ENCODE results near the gene TPGS1.
"Not testable (repeated sequence)": the region's sequence is repeated elsewhere in the genome, so short reads cannot be mapped to it uniquely, and the experiment has no call there.

The TPGS1 gene

DNA sequence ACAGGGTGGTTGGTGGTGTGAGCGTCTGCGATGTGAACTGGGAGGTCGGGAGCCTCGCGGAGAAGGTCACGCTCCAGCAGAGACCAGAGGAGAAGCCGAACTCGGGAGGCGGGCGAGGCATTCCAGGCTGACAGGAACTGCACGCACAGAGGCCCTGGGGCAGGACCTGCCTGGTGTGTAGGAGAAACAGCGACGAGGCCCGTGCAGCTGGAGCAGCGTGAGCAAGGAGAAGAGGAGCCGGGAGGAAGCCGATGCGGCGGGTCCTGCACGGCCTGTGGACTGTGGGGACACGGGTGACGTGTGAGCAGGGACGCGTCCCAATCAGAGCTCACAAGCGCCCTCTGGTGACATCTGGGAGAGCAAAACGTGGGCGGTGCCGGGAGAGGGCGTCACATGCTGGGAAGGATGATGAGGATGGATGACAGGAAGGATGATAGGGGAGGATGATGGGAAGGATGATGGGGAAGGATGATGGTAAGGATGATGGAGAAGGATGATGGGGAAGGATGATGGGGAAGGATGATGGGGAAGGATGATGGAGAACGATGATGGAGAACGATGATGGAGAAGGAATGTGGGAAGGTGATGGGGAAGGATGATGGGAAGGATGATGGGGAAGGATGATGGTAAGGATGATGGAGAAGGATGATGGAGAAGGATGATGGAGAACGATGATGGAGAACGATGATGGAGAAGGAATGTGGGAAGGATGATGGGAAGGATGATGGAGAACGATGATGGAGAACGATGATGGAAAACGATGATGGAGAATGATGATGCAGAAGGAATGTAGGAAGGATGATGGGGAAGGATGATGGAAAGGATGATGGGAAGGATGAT lies 27.1 kb upstream of the TPGS1 start:
- no peaks in the 10 kb centered on the region for H3K4me1 ChIP-seq (ENCODE audit: control insufficient read depth, low read length)
- H4K20me1 ChIP-seq (ENCODE audit: control insufficient read depth, insufficient read depth, low read depth, low read length), result no peaks in the 10 kb centered on the region
- no peaks in the 10 kb centered on the region for H3K36me3 ChIP-seq (ENCODE audit: control insufficient read depth, low read length)
- no peaks in the 10 kb centered on the region for H3K9me2 ChIP-seq (replicated peaks; ENCODE audit: control insufficient read depth, low read length)
- TF ChIP-seq, protein P1, sequence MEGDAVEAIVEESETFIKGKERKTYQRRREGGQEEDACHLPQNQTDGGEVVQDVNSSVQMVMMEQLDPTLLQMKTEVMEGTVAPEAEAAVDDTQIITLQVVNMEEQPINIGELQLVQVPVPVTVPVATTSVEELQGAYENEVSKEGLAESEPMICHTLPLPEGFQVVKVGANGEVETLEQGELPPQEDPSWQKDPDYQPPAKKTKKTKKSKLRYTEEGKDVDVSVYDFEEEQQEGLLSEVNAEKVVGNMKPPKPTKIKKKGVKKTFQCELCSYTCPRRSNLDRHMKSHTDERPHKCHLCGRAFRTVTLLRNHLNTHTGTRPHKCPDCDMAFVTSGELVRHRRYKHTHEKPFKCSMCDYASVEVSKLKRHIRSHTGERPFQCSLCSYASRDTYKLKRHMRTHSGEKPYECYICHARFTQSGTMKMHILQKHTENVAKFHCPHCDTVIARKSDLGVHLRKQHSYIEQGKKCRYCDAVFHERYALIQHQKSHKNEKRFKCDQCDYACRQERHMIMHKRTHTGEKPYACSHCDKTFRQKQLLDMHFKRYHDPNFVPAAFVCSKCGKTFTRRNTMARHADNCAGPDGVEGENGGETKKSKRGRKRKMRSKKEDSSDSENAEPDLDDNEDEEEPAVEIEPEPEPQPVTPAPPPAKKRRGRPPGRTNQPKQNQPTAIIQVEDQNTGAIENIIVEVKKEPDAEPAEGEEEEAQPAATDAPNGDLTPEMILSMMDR (IDR thresholded peaks at IDR 0.05; ENCODE audit: low read depth, low read length, poor library complexity, severe bottlenecking), result no peak
- no peak for TF ChIP-seq EZH2phosphoT487 (IDR thresholded peaks at IDR 0.05; ENCODE audit: borderline replicate concordance, low read length)
- peaks cover 21% of the 10 kb centered on the region for H3F3A ChIP-seq (ENCODE audit: control insufficient read depth, insufficient read depth)
- H3K9me3 ChIP-seq (ENCODE audit: control insufficient read depth, insufficient read depth, low read length), result peaks cover 30% of the 10 kb centered on the region
- no peak overlapping the region for H3K4me3 ChIP-seq (ENCODE audit: low read length)
- H3K27me3 ChIP-seq (ENCODE audit: control insufficient read depth, low read length), result no peaks in the 10 kb centered on the region
- no peaks in the 10 kb centered on the region for H3K79me2 ChIP-seq (ENCODE audit: control insufficient read depth, low read length)
- H3K27ac ChIP-seq (ENCODE audit: low read depth, low read length), result no peak overlapping the region
- H3K4me2 ChIP-seq (ENCODE audit: low read length), result no peak overlapping the region

DNA sequence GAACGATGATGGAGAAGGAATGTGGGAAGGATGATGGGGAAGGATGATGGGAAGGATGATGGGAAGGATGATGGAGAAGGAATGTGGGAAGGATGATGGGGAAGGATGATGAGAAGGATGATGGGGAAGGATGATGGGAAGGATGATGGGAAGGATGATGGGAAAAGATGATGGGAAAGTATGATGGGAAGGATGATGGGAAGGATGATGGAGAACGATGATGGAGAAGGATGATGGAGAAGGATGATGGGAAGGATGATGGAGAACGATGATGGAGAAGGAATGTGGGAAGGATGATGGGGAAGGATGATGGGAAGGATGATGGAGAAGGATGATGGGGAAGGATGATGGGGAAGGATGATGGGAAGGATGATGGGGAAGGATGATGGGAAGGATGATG lies 26.2 kb upstream of the TPGS1 start:
- H3K27me3 ChIP-seq (ENCODE audit: control insufficient read depth, low read length); H3K9me2 ChIP-seq (replicated peaks; ENCODE audit: control insufficient read depth, low read length): not testable (repeated sequence)

DNA sequence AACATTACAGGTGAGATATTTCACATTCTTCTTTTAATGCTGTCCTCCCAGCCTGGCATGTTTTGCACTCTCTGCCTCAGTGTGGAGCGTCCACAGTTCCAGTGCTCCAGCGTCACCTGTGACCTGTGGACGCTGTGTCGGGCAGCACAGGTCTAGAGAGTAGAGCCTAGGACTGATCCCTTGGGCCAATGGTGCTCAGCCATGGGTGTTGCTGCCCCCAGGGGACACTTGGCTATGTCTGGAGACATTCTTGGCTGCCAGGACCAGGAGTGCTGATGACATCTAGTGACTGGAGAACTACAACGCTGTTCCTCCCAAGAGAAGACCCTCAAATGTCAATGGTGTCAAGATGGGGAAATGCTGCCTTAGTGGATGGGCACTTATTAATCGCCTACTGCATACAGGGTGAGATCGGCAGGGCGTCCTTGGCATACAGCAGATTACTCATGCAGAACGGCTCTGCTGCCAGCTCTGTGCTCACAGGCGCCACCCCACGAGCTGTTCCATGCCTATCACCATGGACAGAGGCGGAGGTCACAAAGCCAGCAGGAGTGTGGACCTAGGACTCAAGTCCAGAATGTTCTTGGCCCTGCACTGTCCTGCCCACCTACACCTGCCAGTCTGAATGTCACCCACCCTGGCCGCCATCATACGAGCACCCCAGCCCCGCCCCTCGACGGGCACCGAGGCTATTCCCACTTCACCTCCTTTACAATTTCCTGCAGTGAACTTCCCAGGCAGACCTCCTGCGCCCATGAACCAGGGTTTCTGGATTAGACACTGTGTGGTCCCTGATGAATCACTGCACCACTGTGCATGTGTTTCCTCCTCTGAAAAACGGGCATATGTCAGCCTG lies 24.9 kb upstream of the TPGS1 start:
- no peaks in the 10 kb centered on the region for H3K9me2 ChIP-seq (replicated peaks; ENCODE audit: control insufficient read depth, low read length)
- no peaks in the 10 kb centered on the region for H4K20me1 ChIP-seq (ENCODE audit: control insufficient read depth, insufficient read depth, low read depth, low read length)
- H3K79me2 ChIP-seq (ENCODE audit: control insufficient read depth, low read length), result no peaks in the 10 kb centered on the region
- H3K9me3 ChIP-seq (ENCODE audit: control insufficient read depth, insufficient read depth, low read length), result peaks cover 30% of the 10 kb centered on the region
- no peaks in the 10 kb centered on the region for H3K36me3 ChIP-seq (ENCODE audit: control insufficient read depth, low read length)
- no peak overlapping the region for H3K4me3 ChIP-seq (ENCODE audit: low read length)
- no peak overlapping the region for H3K27ac ChIP-seq (ENCODE audit: low read depth, low read length)
- no peak for TF ChIP-seq EZH2phosphoT487 (IDR thresholded peaks at IDR 0.05; ENCODE audit: borderline replicate concordance, low read length)
- TF ChIP-seq, protein P1 (IDR thresholded peaks at IDR 0.05; ENCODE audit: low read depth, low read length, poor library complexity, severe bottlenecking), result no peak
- H3K27me3 ChIP-seq (ENCODE audit: control insufficient read depth, low read length), result no peaks in the 10 kb centered on the region
- 0 out of 2 replicates have a peak, but pooled peaks cover under 1% of the 10 kb centered on the region for H3K4me1 ChIP-seq (ENCODE audit: control insufficient read depth, low read length)
- H3F3A ChIP-seq (ENCODE audit: control insufficient read depth, insufficient read depth), result peaks cover 21% of the 10 kb centered on the region
- no peak overlapping the region for H3K4me2 ChIP-seq (ENCODE audit: low read length)

More for the DNA sequence above, 26.2 kb upstream of the TPGS1 start:
- not testable (repeated sequence) for H3K4me2 ChIP-seq (ENCODE audit: low read length); H3K4me3 ChIP-seq (ENCODE audit: low read length); H3K27ac ChIP-seq (ENCODE audit: low read depth, low read length); H3K4me1 ChIP-seq (ENCODE audit: control insufficient read depth, low read length); H4K20me1 ChIP-seq (ENCODE audit: control insufficient read depth, insufficient read depth, low read depth, low read length); H3K79me2 ChIP-seq (ENCODE audit: control insufficient read depth, low read length); H3K36me3 ChIP-seq (ENCODE audit: control insufficient read depth, low read length)
- peaks cover 21% of the 10 kb centered on the region for H3F3A ChIP-seq (ENCODE audit: control insufficient read depth, insufficient read depth)
- peaks cover 30% of the 10 kb centered on the region for H3K9me3 ChIP-seq (ENCODE audit: control insufficient read depth, insufficient read depth, low read length)
